RWPE2 (cell line): ENCODE data around the gene GARNL3.

Experiments used
- ATAC-seq: fragments of 200-7000 bp; cut with Tn5 transposase; 3 replicates; pipeline ENCODE4 v1.9.1; 2021; ENCODE audit warnings: low read depth
- DNase-seq: peaks from one replicate; pipeline ENCODE4 v3.0.0-alpha.2; 2020; ENCODE audit warnings: low spot score
- H3K27ac ChIP-seq: fragments of 450-650 bp; 2 replicates; pipeline ENCODE4 v1.5.1; 2017; ENCODE audit warnings: mild to moderate bottlenecking; ENCODE audit not compliant: poor library complexity, severe bottlenecking
- H3K27me3 ChIP-seq: fragments of 250-450 bp; sonication (Bioruptor Pico); 2 replicates; pipeline ENCODE4 v1.5.1; 2021; ENCODE audit warnings: mild to moderate bottlenecking, moderate library complexity; ENCODE audit not compliant: insufficient read depth, poor library complexity, severe bottlenecking
- H3K36me3 ChIP-seq: fragments of 250-450 bp; sonication (Bioruptor Pico); 2 replicates; pipeline ENCODE4 v1.5.1; 2020; ENCODE audit warnings: low read depth, mild to moderate bottlenecking, moderate library complexity
- H3K4me1 ChIP-seq: fragments of 250-450 bp; sonication (Bioruptor Pico); 2 replicates; pipeline ENCODE4 v1.5.1; 2021; ENCODE audit warnings: mild to moderate bottlenecking, moderate library complexity; ENCODE audit not compliant: insufficient read depth, poor library complexity, severe bottlenecking
- H3K4me3 ChIP-seq: fragments of 250-450 bp; sonication (Bioruptor Pico); 2 replicates; pipeline ENCODE4 v1.5.1; 2021; ENCODE audit warnings: mild to moderate bottlenecking, moderate library complexity; ENCODE audit not compliant: severe bottlenecking
- H3K9me3 ChIP-seq: fragments of 250-450 bp; sonication (Bioruptor Pico); 2 replicates; pipeline ENCODE4 v1.5.1; 2021; ENCODE audit warnings: mild to moderate bottlenecking, moderate library complexity; ENCODE audit not compliant: severe bottlenecking
- CTCF ChIP-seq: fragments of 450-650 bp; IDR thresholded peaks from one replicate; pipeline ENCODE4 v1.5.1; 2017; ENCODE audit warnings: mild to moderate bottlenecking, moderate library complexity; ENCODE audit not compliant: poor library complexity, severe bottlenecking

Gene GARNL3

GRCh38 chr9:127402401-127403090 is 138.0 kb downstream of the GARNL3 start:
- no peaks in the 10 kb centered on the region; the same call in 1 of the 2 replicates for H3K36me3 ChIP-seq
- ATAC-seq (no peak), DNase-seq (no peak)
- H3K4me1 ChIP-seq = no peaks in the 10 kb centered on the region
- H3K27ac ChIP-seq = no peak overlapping the region
- no peak for TF ChIP-seq CTCF
- no peaks in the 10 kb centered on the region for H3K9me3 ChIP-seq
- no peak overlapping the region for H3K4me3 ChIP-seq
- H3K27me3 ChIP-seq = no peaks in the 10 kb centered on the region

GRCh38 chr9:127403507-127404192 is 139.1 kb downstream of the GARNL3 start:
- H3K27me3 ChIP-seq = no peaks in the 10 kb centered on the region
- H3K36me3 ChIP-seq = no peaks in the 10 kb centered on the region; the same call in 1 of the 2 replicates
- H3K4me1 ChIP-seq = no peaks in the 10 kb centered on the region
- no peak overlapping the region for H3K4me3 ChIP-seq
- no peak for TF ChIP-seq CTCF
- DNase-seq (no peak), ATAC-seq (no peak)
- no peaks in the 10 kb centered on the region for H3K9me3 ChIP-seq
- H3K27ac ChIP-seq = no peak overlapping the region

DNA sequence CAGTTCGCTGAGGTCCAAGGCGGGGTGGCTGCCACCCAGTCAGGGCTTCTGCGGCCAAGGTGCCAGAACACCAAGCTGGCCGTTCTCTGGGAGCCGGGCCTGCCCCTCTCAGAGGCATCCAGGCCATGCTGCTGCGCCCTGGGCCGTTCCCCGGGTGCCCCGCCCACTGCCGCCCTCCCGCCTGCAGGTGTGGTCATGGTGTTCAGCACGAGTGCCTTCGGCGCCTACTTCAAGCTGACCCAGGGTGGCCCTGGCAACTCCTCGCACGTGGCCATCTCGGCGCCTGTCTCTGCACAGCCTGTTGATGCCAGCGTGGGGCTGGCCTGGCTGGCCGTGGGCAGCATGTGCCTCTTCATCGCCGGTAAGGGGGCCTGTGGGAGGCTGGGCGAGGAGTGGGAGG is 140.1 kb downstream of the GARNL3 start:
- H3K27ac ChIP-seq = no peak overlapping the region
- H3K27me3 ChIP-seq = no peaks in the 10 kb centered on the region
- no peaks in the 10 kb centered on the region for H3K4me1 ChIP-seq
- no peaks in the 10 kb centered on the region for H3K9me3 ChIP-seq
- H3K4me3 ChIP-seq = no peak overlapping the region
- no peaks in the 10 kb centered on the region; the same call in 1 of the 2 replicates for H3K36me3 ChIP-seq
- ATAC-seq = no peak
- TF ChIP-seq CTCF = no peak
- no peak for DNase-seq

DNA sequence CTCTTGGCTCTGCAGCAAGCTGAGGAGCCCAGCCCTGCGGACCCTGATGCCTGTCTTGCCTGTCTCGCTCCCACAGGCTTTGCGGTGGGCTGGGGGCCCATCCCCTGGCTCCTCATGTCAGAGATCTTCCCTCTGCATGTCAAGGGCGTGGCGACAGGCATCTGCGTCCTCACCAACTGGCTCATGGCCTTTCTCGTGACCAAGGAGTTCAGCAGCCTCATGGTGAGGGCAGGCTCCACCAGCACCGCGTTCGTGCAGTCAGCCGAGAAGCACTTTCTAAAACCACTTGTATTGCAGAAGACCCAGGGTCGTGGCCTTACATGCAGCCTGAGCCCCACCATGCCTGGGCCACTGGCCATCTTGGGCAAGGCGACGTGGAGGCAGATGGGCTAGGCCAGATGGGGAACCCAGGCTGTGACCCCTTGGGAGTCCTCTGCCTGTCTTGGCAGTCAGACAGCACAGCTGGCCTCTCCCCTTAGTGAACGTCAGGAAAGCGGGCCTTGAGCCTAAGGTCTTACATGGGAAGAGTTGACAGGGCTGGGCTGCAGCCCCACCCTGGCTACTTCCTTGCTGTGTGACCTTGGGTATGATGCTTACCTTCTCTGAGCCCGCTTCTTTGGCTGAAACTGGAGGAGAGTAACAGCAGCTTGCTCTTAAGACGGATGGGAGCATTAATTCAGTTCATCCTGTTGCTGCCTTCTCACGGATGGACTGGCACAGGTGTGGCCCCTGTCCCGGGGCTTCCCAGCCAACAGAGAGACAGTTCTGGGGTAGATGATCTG is 141.0 kb downstream of the GARNL3 start:
- Histone ChIP-seq H3K9me3 (no peaks in the 10 kb centered on the region), H3K27ac (no peak overlapping the region), H3K4me1 (no peaks in the 10 kb centered on the region), H3K36me3 (no peaks in the 10 kb centered on the region; the same call in 1 of the 2 replicates), H3K27me3 (no peaks in the 10 kb centered on the region), H3K4me3 (no peak overlapping the region)
- no peak for ATAC-seq
- TF ChIP-seq CTCF = no peak
- DNase-seq = no peak
